GM19468 (cell line): ENCODE results near the gene SLCO3A1.

Source experiments
- ATAC-seq: cut with Tn5 transposase; IDR thresholded peaks from one replicate; pipeline ENCODE4 v1.9.1; 2021; ENCODE audit warnings: mild to moderate bottlenecking, moderate library complexity, moderate number of reproducible peaks; ENCODE audit not compliant: unreplicated experiment; ENCODE audit errors: extremely low read depth

Gene SLCO3A1

GRCh38 chr15:91904942-91905341 is 51.4 kb downstream of the SLCO3A1 start:
- ATAC-seq = no peak

- ATAC-seq = no peak
These were observed 54.9 kb downstream of the SLCO3A1 start for GRCh38 chr15:91908391-91908790.

GRCh38 chr15:91909111-91909510 is 55.6 kb downstream of the SLCO3A1 start:
- no peak for ATAC-seq

GRCh38 chr15:91909574-91909973 is 56.1 kb downstream of the SLCO3A1 start:
- ATAC-seq = no peak

GRCh38 chr15:91911844-91912243 is 58.3 kb downstream of the SLCO3A1 start:
- ATAC-seq = no peak

GRCh38 chr15:91912336-91912735 is 58.8 kb downstream of the SLCO3A1 start:
- ATAC-seq = no peak

GRCh38 chr15:91913560-91913959 is 60.1 kb downstream of the SLCO3A1 start:
- ATAC-seq = no peak

GRCh38 chr15:91915576-91915975 is 62.1 kb downstream of the SLCO3A1 start:
- no peak for ATAC-seq

GRCh38 chr15:91916051-91916450 is 62.5 kb downstream of the SLCO3A1 start:
- ATAC-seq = no peak

- no peak for ATAC-seq
These were observed 64.3 kb downstream of the SLCO3A1 start for GRCh38 chr15:91917686-91918360.

GRCh38 chr15:91919014-91919534 is 65.6 kb downstream of the SLCO3A1 start:
- ATAC-seq = no peak

- ATAC-seq = no peak
These were observed 67.8 kb downstream of the SLCO3A1 start for GRCh38 chr15:91921188-91921842.

GRCh38 chr15:91921843-91922198 is 68.3 kb downstream of the SLCO3A1 start:
- ATAC-seq = no peak

GRCh38 chr15:91922646-91923547 is 69.4 kb downstream of the SLCO3A1 start:
- no peak for ATAC-seq

GRCh38 chr15:91924183-91924582 is 70.7 kb downstream of the SLCO3A1 start:
- ATAC-seq = no peak

- ATAC-seq = no peak
These were observed 71.5 kb downstream of the SLCO3A1 start for GRCh38 chr15:91924837-91925495.

GRCh38 chr15:91925794-91926193 is 72.3 kb downstream of the SLCO3A1 start:
- ATAC-seq = no peak

- no peak for ATAC-seq
These were observed 73.4 kb downstream of the SLCO3A1 start for GRCh38 chr15:91926908-91927270.

GRCh38 chr15:91927585-91927984 is 74.1 kb downstream of the SLCO3A1 start:
- ATAC-seq = no peak

GRCh38 chr15:91928675-91929074 is 75.2 kb downstream of the SLCO3A1 start:
- no peak for ATAC-seq
